ENCODE results near the gene GBGT1. TPM values are rescaled to one million over a fixed set of nuclear protein-coding genes. Genes with fewer than 3 reads are reported as not detected.

The GBGT1 gene
- total and polyA plus RNA-seq, 2 of the 4 experiments (the other 2 are of a cell fraction): 1.8 to 3.2 TPM

DNA sequence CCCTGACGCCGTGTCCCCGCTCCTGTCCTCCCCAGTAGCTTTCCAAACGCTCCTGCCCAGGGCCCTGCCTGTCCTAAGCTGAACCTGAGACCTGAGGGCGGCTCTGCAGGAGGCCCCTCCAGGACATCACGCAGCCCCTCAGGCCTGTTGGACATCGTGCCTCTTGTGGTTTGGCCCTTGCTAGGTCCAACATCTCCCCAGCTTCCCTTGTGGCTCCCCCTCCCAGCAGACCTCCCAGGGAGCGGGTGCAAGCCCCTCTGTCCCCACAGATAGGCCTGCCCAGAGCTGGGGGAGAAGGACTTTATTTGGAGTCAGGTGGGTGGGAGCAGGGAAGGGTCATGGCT, 41.3 kb upstream of the GBGT1 start:
- BruUV-seq (replicated peaks): no TSS peak
- H3K9me3 ChIP-seq (ENCODE audit: control insufficient read depth, insufficient read depth, low read length): no peaks in the 10 kb centered on the region
- ChIA-PET POLR2A (ENCODE audit: unreplicated experiment) (no interaction called here), CTCF (interaction anchor here (0.6 kb wide), 1 partner anchor 365 kb away, joined by 3 read pairs; no protein-coding TSS in a partner anchor)
- H3K4me3 ChIP-seq (ENCODE audit: insufficient read depth, low read depth, low read length): no peak overlapping the region
- peaks cover 31% of the 10 kb centered on the region for H3K27me3 ChIP-seq (ENCODE audit: control insufficient read depth, insufficient read depth, low read length)
- H2BK5ac ChIP-seq (ENCODE audit: low read depth, low read length, poor library complexity, severe bottlenecking): no peak overlapping the region
- no peak overlapping the region for H4K91ac ChIP-seq (ENCODE audit: insufficient read depth, low read depth, low read length)
- H2BK120ac ChIP-seq (ENCODE audit: low read depth, low read length): no peak overlapping the region
- no peak for TF ChIP-seq USF2 (IDR thresholded peaks at IDR 0.05; ENCODE audit: low read depth, low read length)
- no peak overlapping the region for H3K27ac ChIP-seq (ENCODE audit: insufficient read depth, low read length)
- H4K5ac ChIP-seq (ENCODE audit: low read depth, low read length): no peak overlapping the region
- H2BK20ac ChIP-seq (ENCODE audit: low read depth, low read length): no peak overlapping the region
- no peak overlapping the region for H2BK15ac ChIP-seq (ENCODE audit: low read depth, low read length)
- H4K20me1 ChIP-seq (ENCODE audit: insufficient read depth, low read length): no peaks in the 10 kb centered on the region
- no peaks in the 10 kb centered on the region for H3K79me1 ChIP-seq (ENCODE audit: low read depth in 1 of 2, low read length in 2 of 2)
- in situ Hi-C loops (cut with MboI; ENCODE audit: low sequenced_read_pairs): no loop called here
- no peak overlapping the region for H3K23ac ChIP-seq (ENCODE audit: low read depth, low read length)
- no peak for ATAC-seq (ENCODE audit: low read depth)
- no peak overlapping the region for H3K14ac ChIP-seq (replicated peaks; ENCODE audit: low read depth, low read length)
- H2AK5ac ChIP-seq (ENCODE audit: low read depth, low read length): no peak overlapping the region
- 88% methylated on average over 3 of the region's 8 CpGs; no CpG with 5 or more reads in 1 of the 2 experiments for WGBS, 2 experiments (ENCODE audit: extremely low coverage in 2 of 2, insufficient read length in 1 of 2)
- H3K9ac ChIP-seq (ENCODE audit: low read depth, low read length): no peak overlapping the region
- H2AFZ ChIP-seq (replicated peaks; ENCODE audit: low read length, poor library complexity): no peak overlapping the region
- no peaks in the 10 kb centered on the region for H3K36me3 ChIP-seq (ENCODE audit: control insufficient read depth, insufficient read depth, low read length)
- no peak overlapping the region for H2AK9ac ChIP-seq (replicated peaks; ENCODE audit: low read depth, low read length, poor library complexity)
- no peak overlapping the region for H3K56ac ChIP-seq (ENCODE audit: extremely low read depth, insufficient read depth, low read length)
- no peaks in the 10 kb centered on the region for H3K4me1 ChIP-seq (ENCODE audit: control insufficient read depth, insufficient read depth, low read length)
- no peak overlapping the region for H3K18ac ChIP-seq (ENCODE audit: low read depth, low read length)
- H4K8ac ChIP-seq (ENCODE audit: low read depth in 2 of 2, low read length in 2 of 2): no peak overlapping the region
- H3K4me2 ChIP-seq (ENCODE audit: low read depth, low read length): no peak overlapping the region
- H3K9me1 ChIP-seq (ENCODE audit: insufficient read depth, low read length): no peaks in the 10 kb centered on the region
- H3K4ac ChIP-seq (ENCODE audit: low read depth, low read length): no peak overlapping the region
- intact Hi-C loops (cut with micrococcal nuclease): no loop called here
- dilution Hi-C loops (cut with HindIII; ENCODE audit: low sequenced_read_pairs, unreplicated experiment): no loop called here
- no peak for DNase-seq
